Suprapubic skin (tissue), 4 donors: ENCODE results near the gene CEP350.

Experiments
- EP300 ChIP-seq: sonication (generic); formaldehyde crosslinking; IDR thresholded peaks from one replicate; pipeline ENCODE4 v1.6.1; 2017; ENCODE audit warnings: antibody characterized with exemption
- POLR2A ChIP-seq, 2 donors: fragments of 450-650 bp; IDR thresholded peaks; one replicate each; pipeline ENCODE4 v1.6.1; 2017; ENCODE audit warnings: antibody characterized with exemption in 2 of 2, mild to moderate bottlenecking in 2 of 2, moderate library complexity in 2 of 2
- POLR2AphosphoS5 ChIP-seq, 3 donors: sonication (generic); formaldehyde crosslinking; IDR thresholded peaks; one replicate each; pipeline ENCODE4 v1.6.1; 2017; ENCODE audit warnings: antibody characterized with exemption in 3 of 3
- TF ChIP-seq, protein P1 (sequence below), 2 donors: fragments of 200-600 bp in 1 of 2; fragments of 450-650 bp in 1 of 2; sonication (generic) in 1 of 2; IDR thresholded peaks; one replicate each; pipeline ENCODE4 v1.5.1; 2016 to 2019; ENCODE audit warnings: antibody characterized with exemption in 2 of 2, mild to moderate bottlenecking in 1 of 2, moderate library complexity in 1 of 2

DNA sequence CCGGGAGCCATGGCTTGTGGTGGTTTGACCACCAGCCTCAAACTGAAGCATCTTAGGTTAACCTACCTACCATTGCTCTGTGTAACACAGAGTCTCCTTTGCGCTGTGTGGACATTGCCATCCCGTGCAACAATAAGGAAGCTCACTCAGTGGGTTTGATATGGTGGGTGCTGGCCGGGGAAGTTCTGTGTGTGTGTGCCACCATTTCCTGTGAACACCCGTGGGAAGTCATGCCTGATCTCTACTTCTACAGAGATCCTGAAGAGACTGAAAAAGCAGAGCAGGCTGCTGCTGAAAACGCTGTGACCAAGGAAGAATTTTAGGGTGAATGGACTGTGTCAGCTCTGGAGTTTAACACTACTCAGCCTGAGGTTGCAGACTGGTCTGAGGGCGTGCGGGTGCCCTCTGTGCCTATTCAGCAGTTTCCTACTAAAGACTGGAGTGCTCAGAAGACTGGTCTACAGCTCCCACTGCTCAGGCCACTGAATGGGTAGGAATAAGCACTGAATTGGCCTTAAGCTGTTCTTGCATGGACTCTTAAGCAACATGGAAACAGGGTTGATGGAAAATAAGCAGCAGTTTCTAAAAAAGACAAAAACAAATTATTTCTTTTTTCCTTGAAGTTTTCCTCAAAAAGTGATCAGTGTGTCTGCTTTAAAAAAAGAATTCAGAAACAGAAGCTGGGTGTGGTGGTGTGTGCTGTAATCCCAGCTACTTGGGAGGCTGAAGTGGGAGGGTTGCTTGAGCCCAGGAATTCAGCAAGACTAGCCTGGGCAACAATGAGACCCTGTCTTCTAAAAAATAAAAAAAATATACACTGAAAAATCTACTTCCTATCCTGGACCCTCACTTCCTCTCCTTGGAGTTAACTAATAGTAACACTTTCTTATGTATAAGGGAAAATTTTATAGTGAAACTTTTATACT lies 14.6 kb downstream of the CEP350 start:
- TF ChIP-seq, protein P1, sequence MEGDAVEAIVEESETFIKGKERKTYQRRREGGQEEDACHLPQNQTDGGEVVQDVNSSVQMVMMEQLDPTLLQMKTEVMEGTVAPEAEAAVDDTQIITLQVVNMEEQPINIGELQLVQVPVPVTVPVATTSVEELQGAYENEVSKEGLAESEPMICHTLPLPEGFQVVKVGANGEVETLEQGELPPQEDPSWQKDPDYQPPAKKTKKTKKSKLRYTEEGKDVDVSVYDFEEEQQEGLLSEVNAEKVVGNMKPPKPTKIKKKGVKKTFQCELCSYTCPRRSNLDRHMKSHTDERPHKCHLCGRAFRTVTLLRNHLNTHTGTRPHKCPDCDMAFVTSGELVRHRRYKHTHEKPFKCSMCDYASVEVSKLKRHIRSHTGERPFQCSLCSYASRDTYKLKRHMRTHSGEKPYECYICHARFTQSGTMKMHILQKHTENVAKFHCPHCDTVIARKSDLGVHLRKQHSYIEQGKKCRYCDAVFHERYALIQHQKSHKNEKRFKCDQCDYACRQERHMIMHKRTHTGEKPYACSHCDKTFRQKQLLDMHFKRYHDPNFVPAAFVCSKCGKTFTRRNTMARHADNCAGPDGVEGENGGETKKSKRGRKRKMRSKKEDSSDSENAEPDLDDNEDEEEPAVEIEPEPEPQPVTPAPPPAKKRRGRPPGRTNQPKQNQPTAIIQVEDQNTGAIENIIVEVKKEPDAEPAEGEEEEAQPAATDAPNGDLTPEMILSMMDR (IDR thresholded peaks at IDR 0.05): no peak
- TF ChIP-seq EP300 (no peak), POLR2A (IDR thresholded peaks at IDR 0.05) (no peak), POLR2AphosphoS5 (IDR thresholded peaks at IDR 0.05) (no peak)
